Naive thymus-derived CD4-positive, alpha-beta T cell (primary cell): ENCODE results near the gene HDAC4. TPM values are rescaled to one million over a fixed set of nuclear protein-coding genes. Genes with fewer than 3 reads are reported as not detected.

ENCODE experiments used
- ATAC-seq: fragments of 150-1000 bp; cut with Tn5 transposase; 2 replicates; pipeline ENCODE4 v1.10.0; 2021; ENCODE audit warnings: mild to moderate bottlenecking, moderate library complexity
- CTCF ChIA-PET: fragments of 350-600 bp; sonication (Branson Sonifier 250); formaldehyde crosslinking; loops from one replicate; lab custom pipeline; 2021; ENCODE audit warnings: antibody characterized with exemption; lab: Charles Lee
- POLR2A ChIA-PET: fragments of 350-600 bp; sonication (Branson Sonifier 250); formaldehyde crosslinking; loops from one replicate; lab custom pipeline; 2021; ENCODE audit warnings: antibody characterized with exemption, inconsistent platforms; lab: Charles Lee
- DNase-seq, 9 donors: peaks; one replicate each; pipeline versions ENCODE4 v3.0.0 to v3.0.0-alpha.2; 2020 to 2022; ENCODE audit warnings: mixed read lengths in 1 of 9
- H3K27ac ChIP-seq: one replicate; pipeline ENCODE4 v1.7.0; 2013; ENCODE audit warnings: mild to moderate bottlenecking, low read depth, low read length, moderate library complexity
- H3K27me3 ChIP-seq, 2 donors: one replicate each; pipeline ENCODE4 v1.7.0; 2013; ENCODE audit warnings: low read length in 2 of 2, mild to moderate bottlenecking in 2 of 2, moderate library complexity in 2 of 2; ENCODE audit not compliant: control insufficient read depth in 2 of 2, insufficient read depth in 2 of 2
- H3K36me3 ChIP-seq, 3 experiments: 1 replicate in 2 of 3; 2 replicates in 1 of 3; pipeline ENCODE4 v1.7.0; 2013; ENCODE audit warnings: low read length in 3 of 3, mild to moderate bottlenecking in 3 of 3, moderate library complexity in 1 of 3; ENCODE audit not compliant: insufficient read depth in 3 of 3, control insufficient read depth in 2 of 3
- H3K4me1 ChIP-seq, 2 donors: one replicate each; pipeline ENCODE4 v1.7.0; 2013; ENCODE audit warnings: low read length in 2 of 2, mild to moderate bottlenecking in 2 of 2, moderate library complexity in 1 of 2; ENCODE audit not compliant: control insufficient read depth in 2 of 2, insufficient read depth in 2 of 2
- H3K4me3 ChIP-seq: 2 replicates; pipeline ENCODE4 v1.7.0; 2013; ENCODE audit warnings: mild to moderate bottlenecking, low read length
- H3K9me3 ChIP-seq, 3 experiments: 1 replicate in 2 of 3; 2 replicates in 1 of 3; pipeline ENCODE4 v1.7.0; 2013; ENCODE audit warnings: low read length in 3 of 3; ENCODE audit not compliant: control insufficient read depth in 2 of 3
- H3K27ac Mint-ChIP-seq, 9 donors: one replicate each; pipeline ENCODE4 v1.8.0; 2020 to 2022; ENCODE audit warnings: mixed read lengths in 9 of 9, mild to moderate bottlenecking in 8 of 9, moderate library complexity in 5 of 9, inconsistent platforms in 2 of 9
- H3K27me3 Mint-ChIP-seq, 5 donors: one replicate each; pipeline ENCODE4 v1.8.0; 2021 to 2022; ENCODE audit warnings: mixed read lengths in 5 of 5, mild to moderate bottlenecking in 1 of 5
- H3K36me3 Mint-ChIP-seq, 5 donors: one replicate each; pipeline ENCODE4 v1.8.0; 2020 to 2022; ENCODE audit warnings: mixed read lengths in 5 of 5, mild to moderate bottlenecking in 3 of 5, inconsistent platforms in 1 of 5
- H3K4me1 Mint-ChIP-seq, 7 donors: one replicate each; pipeline ENCODE4 v1.8.0; 2020 to 2022; ENCODE audit warnings: mixed read lengths in 7 of 7, mild to moderate bottlenecking in 3 of 7, inconsistent platforms in 1 of 7
- H3K4me3 Mint-ChIP-seq, 10 donors: one replicate each; pipeline ENCODE4 v1.8.0; 2020 to 2022; ENCODE audit warnings: mild to moderate bottlenecking in 10 of 10, mixed read lengths in 10 of 10, moderate library complexity in 6 of 10, inconsistent platforms in 2 of 10
- H3K9me3 Mint-ChIP-seq, 11 donors: one replicate each; pipeline ENCODE4 v1.8.0; 2020 to 2022; ENCODE audit warnings: mixed read lengths in 11 of 11, mild to moderate bottlenecking in 4 of 11, inconsistent platforms in 1 of 11, moderate library complexity in 1 of 11
- intact Hi-C, 2 donors: fragments of 100-400 bp; cut with micrococcal nuclease; formaldehyde crosslinking; loops; one replicate each; pipeline ENCODE4 v1.15.1; 2023
- polyA plus RNA-seq, 2 donors: library from polyadenylated mRNA; unstranded; fragments of 300-500 nt; fragmentation: Illumina TruSeq; gene quantifications; one replicate each; pipeline ENCODE4 v1.2.3, GENCODE V29; 2021
- total RNA-seq, 6 experiments: library from RNA in 5 of 6; stranded (reverse) in 5 of 6; gene quantifications; 1 replicate in 5 of 6; 2 replicates in 1 of 6; pipeline ENCODE4 v1.2.3 and lab custom pipeline; 2021 to 2026

HDAC4 gene
- total and polyA plus RNA-seq, 7 experiments from 2014 or later = 7.4 to 101 (median 55.3) TPM

DNA sequence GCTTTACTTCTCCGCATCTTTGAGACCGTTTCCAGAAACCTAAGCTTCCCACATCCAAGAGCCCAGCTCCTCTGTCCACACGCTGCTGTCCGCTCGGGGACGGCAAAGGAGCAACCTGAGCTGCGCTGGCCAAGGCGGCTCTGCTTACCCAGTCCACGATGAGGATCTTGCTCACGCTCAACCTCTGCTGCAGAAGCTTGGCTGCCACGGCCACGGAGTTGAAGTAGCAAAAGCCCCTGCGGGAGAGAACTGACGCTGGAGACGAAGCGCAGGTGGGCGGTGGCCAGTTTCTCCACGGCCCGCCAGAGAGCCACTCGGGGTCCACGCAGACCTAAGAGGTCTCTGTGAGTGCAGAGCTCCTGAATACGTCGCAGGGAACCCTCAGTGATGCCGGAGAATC lies 316.8 kb downstream of the HDAC4 start:
- no peak overlapping the region for H3K4me3 ChIP-seq
- ATAC-seq (no peak), DNase-seq (no peak)
- no peak overlapping the region for H3K4me3 Mint-ChIP-seq
- H3K27ac ChIP-seq = no peak overlapping the region
- H3K27me3 Mint-ChIP-seq = no peaks in the 10 kb centered on the region
- H3K9me3 Mint-ChIP-seq = no peaks in the 10 kb centered on the region
- intact Hi-C loops = no loop called here
- peaks cover 0 to 76% (median 0%) of the 10 kb centered on the region in 3 experiments for H3K36me3 ChIP-seq
- no peaks in the 10 kb centered on the region for H3K9me3 ChIP-seq
- peaks cover 8 to 52% (median 20%) of the 10 kb centered on the region in 5 donors for H3K36me3 Mint-ChIP-seq
- H3K4me1 Mint-ChIP-seq = peaks cover 0 to 8% (median 0%) of the 10 kb centered on the region in 7 donors
- POLR2A ChIA-PET = no interaction called here
- CTCF ChIA-PET = no interaction called here
- H3K27ac Mint-ChIP-seq = no peak overlapping the region
- no peaks in the 10 kb centered on the region for H3K4me1 ChIP-seq
- no peaks in the 10 kb centered on the region for H3K27me3 ChIP-seq

DNA sequence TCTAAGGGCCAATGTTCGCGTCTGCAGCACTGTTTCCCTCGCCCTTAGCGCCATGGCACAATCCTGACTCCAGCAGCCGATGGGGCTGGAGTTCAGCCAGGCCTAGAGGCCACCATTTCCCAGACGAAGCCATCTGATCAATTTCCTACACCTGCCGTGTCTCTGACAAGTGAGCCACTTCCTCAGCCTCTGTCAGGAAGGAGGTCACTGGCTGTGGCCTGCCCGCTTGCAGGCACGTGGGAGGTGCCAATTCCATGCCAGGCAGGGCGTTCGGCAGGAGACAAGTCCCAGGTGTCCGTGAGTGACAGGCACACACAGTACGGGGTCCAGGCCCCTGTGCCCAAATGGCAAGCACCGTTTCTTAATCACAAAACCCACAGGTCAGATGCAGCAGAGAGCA lies 318.4 kb downstream of the HDAC4 start:
- peaks cover 11 to 48% (median 16%) of the 10 kb centered on the region in 5 donors for H3K36me3 Mint-ChIP-seq
- Histone ChIP-seq H3K4me1 (no peaks in the 10 kb centered on the region), H3K27ac (no peak overlapping the region), H3K4me3 (no peak overlapping the region), H3K27me3 (no peaks in the 10 kb centered on the region), H3K9me3 (no peaks in the 10 kb centered on the region), H3K36me3 (peaks cover 0 to 76% (median 0%) of the 10 kb centered on the region in 3 experiments)
- intact Hi-C loops = no loop called here
- H3K27me3 Mint-ChIP-seq = no peaks in the 10 kb centered on the region
- peaks cover 0 to 8% (median 0%) of the 10 kb centered on the region in 7 donors for H3K4me1 Mint-ChIP-seq
- ChIA-PET CTCF (no interaction called here), POLR2A (no interaction called here)
- H3K27ac Mint-ChIP-seq = no peak overlapping the region
- no peak overlapping the region for H3K4me3 Mint-ChIP-seq
- H3K9me3 Mint-ChIP-seq = no peaks in the 10 kb centered on the region
- DNase-seq = peak in 1 of 9 donors; percentile 2
- ATAC-seq = no peak

DNA sequence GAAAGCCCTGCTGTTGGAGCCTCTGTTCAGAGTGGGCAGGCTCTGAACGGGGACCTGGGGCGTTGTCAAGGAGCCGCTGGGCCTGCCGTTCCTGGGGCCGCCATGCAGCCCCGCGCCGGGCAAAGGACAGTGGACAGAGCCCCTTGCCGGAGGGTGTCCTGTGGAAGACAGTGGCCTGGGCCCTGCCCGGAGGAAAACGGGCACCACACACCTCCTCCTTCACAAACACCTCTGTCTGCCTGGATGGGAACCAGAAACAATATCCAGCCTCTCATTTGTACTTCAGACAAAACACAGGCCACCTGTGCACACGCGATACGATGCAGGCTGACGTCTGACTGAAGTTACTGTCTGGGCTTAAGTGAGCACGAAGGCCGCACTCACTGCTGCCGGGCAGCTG lies 319.2 kb downstream of the HDAC4 start:
- Histone ChIP-seq H3K27ac (no peak overlapping the region), H3K27me3 (no peaks in the 10 kb centered on the region), H3K9me3 (no peaks in the 10 kb centered on the region), H3K4me3 (no peak overlapping the region), H3K4me1 (no peaks in the 10 kb centered on the region), H3K36me3 (peaks cover 0 to 82% (median 0%) of the 10 kb centered on the region in 3 experiments)
- Mint-ChIP-seq H3K27me3 (no peaks in the 10 kb centered on the region), H3K27ac (no peak overlapping the region), H3K9me3 (no peaks in the 10 kb centered on the region), H3K4me3 (no peak overlapping the region), H3K36me3 (peaks cover 12 to 53% (median 16%) of the 10 kb centered on the region in 5 donors), H3K4me1 (peaks cover 0 to 7% (median 0%) of the 10 kb centered on the region in 7 donors)
- ATAC-seq = no peak
- intact Hi-C loops = no loop called here
- POLR2A ChIA-PET = no interaction called here
- peak in 1 of 9 donors; percentile 0 for DNase-seq
- CTCF ChIA-PET = no interaction called here

DNA sequence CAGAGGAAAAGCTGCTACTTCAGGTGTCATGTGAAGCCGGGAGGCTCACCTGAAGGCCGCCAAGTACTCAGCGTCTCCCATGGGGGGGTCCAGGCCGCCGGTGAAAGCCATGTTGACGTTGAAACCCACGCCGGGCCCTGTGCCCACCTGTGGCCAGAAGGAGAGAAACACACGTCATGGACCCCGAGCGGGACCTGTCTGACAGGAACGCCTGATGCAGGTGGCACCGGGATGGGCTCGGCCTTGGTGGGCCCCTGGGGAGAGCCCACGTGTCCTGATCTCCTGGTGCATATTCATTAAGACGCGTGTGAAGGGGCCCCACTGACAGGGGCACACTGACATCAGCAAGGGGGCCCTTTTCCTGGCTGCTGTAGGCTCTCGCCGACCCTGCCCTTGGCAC lies 319.8 kb downstream of the HDAC4 start:
- H3K27ac ChIP-seq = no peak overlapping the region
- ATAC-seq (no peak), DNase-seq (no peak)
- Mint-ChIP-seq H3K27ac (no peak overlapping the region), H3K36me3 (peaks cover 12 to 56% (median 16%) of the 10 kb centered on the region in 5 donors), H3K9me3 (no peaks in the 10 kb centered on the region), H3K27me3 (no peaks in the 10 kb centered on the region), H3K4me3 (no peak overlapping the region), H3K4me1 (peaks cover 0 to 4% (median 0%) of the 10 kb centered on the region in 7 donors)
- H3K36me3 ChIP-seq = peaks cover 0 to 88% (median 0%) of the 10 kb centered on the region in 3 experiments
- no peak overlapping the region for H3K4me3 ChIP-seq
- ChIA-PET POLR2A (no interaction called here), CTCF (interaction anchor here (0.6 kb wide), 2 partner anchors 40 to 219 kb away, joined by 3 read pairs; no protein-coding TSS in a partner anchor)
- no peaks in the 10 kb centered on the region for H3K27me3 ChIP-seq
- no peaks in the 10 kb centered on the region for H3K9me3 ChIP-seq
- H3K4me1 ChIP-seq = no peaks in the 10 kb centered on the region
- intact Hi-C loops = no loop called here

DNA sequence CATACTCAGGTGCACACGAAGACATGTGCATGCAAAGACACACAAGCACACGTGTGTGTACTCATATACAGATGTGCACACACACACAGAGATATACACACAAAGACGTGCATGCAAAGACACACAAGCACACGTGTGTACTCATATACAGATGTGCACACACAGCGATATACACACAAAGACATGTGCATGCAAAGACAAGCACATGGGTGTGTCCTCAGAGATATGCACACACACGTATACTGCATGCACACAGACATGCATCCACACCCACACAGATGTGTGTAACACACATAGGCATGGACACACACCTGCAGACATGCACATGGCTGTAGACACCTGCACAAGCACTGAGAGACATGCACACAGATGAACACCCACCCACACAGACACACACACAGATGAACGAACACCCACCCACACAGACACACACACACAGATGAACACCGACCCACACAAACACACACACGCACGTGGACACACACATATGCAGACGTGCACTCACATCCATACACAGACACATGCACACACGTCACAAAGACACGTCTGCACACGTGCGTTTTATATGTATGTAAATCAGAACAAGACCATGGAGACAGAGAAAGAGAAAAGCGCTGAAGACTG lies 321.0 kb downstream of the HDAC4 start:
- H3K27ac Mint-ChIP-seq = peak overlapping the region in 1 of 9 donors; percentile 7

DNA sequence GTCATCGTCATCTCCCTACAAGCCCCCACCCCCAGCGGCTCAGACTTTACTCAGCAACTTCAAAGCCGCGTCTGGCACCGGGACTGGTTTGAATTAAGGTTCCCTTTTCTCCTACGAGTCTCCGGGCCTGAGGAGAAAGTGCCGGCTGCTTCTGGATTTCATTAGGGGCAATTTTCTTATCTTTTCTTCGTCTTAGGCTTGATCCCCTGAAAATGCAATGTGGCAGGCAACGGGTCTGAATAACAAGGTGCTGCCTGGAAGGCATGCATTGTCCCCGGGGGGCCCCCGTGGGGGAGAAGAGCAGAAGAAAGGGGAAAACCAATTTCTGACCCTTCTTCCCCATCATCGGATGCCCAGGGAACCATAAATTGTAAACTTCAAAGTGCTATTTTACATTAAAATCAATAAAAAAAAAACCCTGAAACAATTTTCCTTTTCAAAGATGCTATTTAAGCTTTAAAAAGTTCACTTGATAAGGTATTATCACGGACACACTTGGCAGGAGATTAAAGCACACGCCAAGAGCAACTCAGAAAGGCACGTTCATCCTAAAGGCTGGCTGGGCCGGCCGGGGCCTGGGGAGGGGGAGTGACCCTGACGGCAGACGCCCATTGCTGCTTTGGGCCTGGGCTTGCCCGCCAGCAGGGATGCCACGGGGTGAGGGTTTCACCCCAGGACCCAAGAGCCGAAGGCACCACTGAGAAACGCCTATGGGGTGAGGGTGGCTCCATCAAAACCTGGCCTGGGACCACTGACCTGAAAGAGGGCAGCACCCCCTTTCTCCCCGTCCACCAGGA lies 322.5 kb downstream of the HDAC4 start:
- H3K36me3 ChIP-seq = peaks cover 0 to 94% (median 0%) of the 10 kb centered on the region in 3 experiments
- no peak overlapping the region for H3K27ac Mint-ChIP-seq
- no peak overlapping the region for H3K4me3 ChIP-seq
- H3K4me1 ChIP-seq = no peaks in the 10 kb centered on the region
- H3K9me3 ChIP-seq = no peaks in the 10 kb centered on the region
- DNase-seq (no peak), ATAC-seq (no peak)
- no peaks in the 10 kb centered on the region for H3K27me3 ChIP-seq
- CTCF ChIA-PET = no interaction called here
- H3K4me1 Mint-ChIP-seq = no peaks in the 10 kb centered on the region
- no peaks in the 10 kb centered on the region for H3K27me3 Mint-ChIP-seq
- H3K36me3 Mint-ChIP-seq = peaks cover 13 to 62% (median 17%) of the 10 kb centered on the region in 5 donors
- intact Hi-C loops = no loop called here
- H3K27ac ChIP-seq = no peak overlapping the region
- POLR2A ChIA-PET = interaction anchor here (0.6 kb wide), 1 partner anchor 862 kb away, joined by 3 read pairs; no protein-coding TSS in a partner anchor
- peak overlapping the region in 1 of 10 donors; percentile 7 for H3K4me3 Mint-ChIP-seq
- no peaks in the 10 kb centered on the region for H3K9me3 Mint-ChIP-seq

More for the DNA sequence above, 321.0 kb downstream of the HDAC4 start:
- CTCF ChIA-PET = no interaction called here
- Mint-ChIP-seq H3K9me3 (no peaks in the 10 kb centered on the region), H3K4me3 (no peak overlapping the region), H3K4me1 (no peaks in the 10 kb centered on the region), H3K27me3 (no peaks in the 10 kb centered on the region), H3K36me3 (peaks cover 13 to 55% (median 16%) of the 10 kb centered on the region in 5 donors)
- H3K9me3 ChIP-seq = no peaks in the 10 kb centered on the region
- H3K4me3 ChIP-seq = no peak overlapping the region
- H3K36me3 ChIP-seq = peaks cover 0 to 96% (median 0%) of the 10 kb centered on the region in 3 experiments
- DNase-seq = no peak
- intact Hi-C loops = no loop called here
- ATAC-seq = no peak
- H3K27me3 ChIP-seq = no peaks in the 10 kb centered on the region
- H3K27ac ChIP-seq = no peak overlapping the region
- no peaks in the 10 kb centered on the region for H3K4me1 ChIP-seq
- POLR2A ChIA-PET = no interaction called here
